Measurements from ENCODE around the gene CYP2C19.

- TF ChIP-seq CTCF (IDR thresholded peaks at IDR 0.05; ENCODE audit: low read depth, low read length, poor library complexity, severe bottlenecking): no peak
- no peak for TF ChIP-seq EZH2phosphoT487 (IDR thresholded peaks at IDR 0.05; ENCODE audit: borderline replicate concordance, low read length)
Measured at GRCh38 chr10:94780844-94781243, 18.4 kb downstream of the CYP2C19 start.
